KMS-11 (cell line): ENCODE data around the gene ZNF384.

ENCODE experiments used
- H2AFZ ChIP-seq: fragments of 200-600 bp; sonication (generic); 2 replicates; pipeline ENCODE4 v1.6.1; 2016; ENCODE audit warnings: antibody characterized with exemption, mixed run types, low read depth
- H3K27ac ChIP-seq: fragments of 200-600 bp; sonication (generic); 2 replicates; pipeline ENCODE4 v1.6.1; 2016; ENCODE audit warnings: mild to moderate bottlenecking, mixed run types
- H3K27me3 ChIP-seq: fragments of 200-600 bp; sonication (generic); 2 replicates; pipeline ENCODE4 v1.6.1; 2017; ENCODE audit warnings: mild to moderate bottlenecking, low read depth, mixed run types, moderate library complexity; ENCODE audit not compliant: insufficient read depth
- H3K36me3 ChIP-seq: fragments of 200-600 bp; sonication (generic); 2 replicates; pipeline ENCODE4 v1.6.1; 2017; ENCODE audit warnings: mild to moderate bottlenecking, mixed run types; ENCODE audit not compliant: insufficient read depth
- H3K4me1 ChIP-seq: fragments of 200-600 bp; sonication (generic); 2 replicates; pipeline ENCODE4 v1.6.1; 2016; ENCODE audit warnings: mild to moderate bottlenecking, low read depth, mixed run types; ENCODE audit not compliant: poor library complexity, severe bottlenecking
- H3K4me2 ChIP-seq: fragments of 200-600 bp; sonication (generic); 2 replicates; pipeline ENCODE4 v1.7.0; 2016; ENCODE audit warnings: mild to moderate bottlenecking, mixed run types
- H3K4me3 ChIP-seq: fragments of 200-600 bp; sonication (generic); IDR thresholded peaks from 2 replicates; pipeline ENCODE4 v1.6.1; 2017; ENCODE audit warnings: low read depth, low read length, mixed read lengths; ENCODE audit not compliant: insufficient read depth
- H3K79me2 ChIP-seq: fragments of 200-600 bp; sonication (generic); 2 replicates; pipeline ENCODE4 v1.6.1; 2016; ENCODE audit warnings: low read depth, mixed run types; ENCODE audit not compliant: insufficient read depth
- H3K9ac ChIP-seq: fragments of 200-600 bp; sonication (generic); 2 replicates; pipeline ENCODE4 v1.6.1; 2016; ENCODE audit warnings: mild to moderate bottlenecking, mixed run types
- H4K20me1 ChIP-seq: fragments of 200-600 bp; sonication (generic); 2 replicates; pipeline ENCODE4 v1.6.1; 2016; ENCODE audit warnings: mild to moderate bottlenecking, mixed run types; ENCODE audit not compliant: insufficient read depth
- TF ChIP-seq, protein P1 (sequence below): fragments of 200-600 bp; sonication (generic); conservative IDR thresholded peaks from 2 replicates; pipeline ENCODE4 v1.6.1; 2017; ENCODE audit warnings: low read depth, mild to moderate bottlenecking, antibody characterized with exemption, low read length, moderate library complexity, mixed read lengths

The ZNF384 gene

GRCh38 chr12:6647083-6647604 lies 42.0 kb downstream of the ZNF384 start, which contains the start of gene ACRBP:
Gene ACRBP, minus strand, starts transcription at chr12:6647432. Its CDS starts 66 bp downstream, at chr12:6647366.
- H3K27ac ChIP-seq, result no peak within 1 kb of the TSS
- H3K4me2 ChIP-seq, result no peak within 1 kb of the TSS

GRCh38 chr12:6646276-6647082 lies 42.7 kb downstream of the ZNF384 start:
- Histone ChIP-seq H3K4me1 (no peaks in the 10 kb centered on the region), H2AFZ (no peak overlapping the region), H3K9ac (no peak overlapping the region)

More at GRCh38 chr12:6647083-6647604, 42.0 kb downstream of the ZNF384 start, which contains the start of gene ACRBP:
- H2AFZ ChIP-seq, result no peak within 1 kb of the TSS
- no peaks in the 10 kb centered on the region for H3K36me3 ChIP-seq
- H3K4me3 ChIP-seq, result no peak within 1 kb of the TSS
- no peaks in the 10 kb centered on the region for H3K79me2 ChIP-seq
- TF ChIP-seq, protein P1, sequence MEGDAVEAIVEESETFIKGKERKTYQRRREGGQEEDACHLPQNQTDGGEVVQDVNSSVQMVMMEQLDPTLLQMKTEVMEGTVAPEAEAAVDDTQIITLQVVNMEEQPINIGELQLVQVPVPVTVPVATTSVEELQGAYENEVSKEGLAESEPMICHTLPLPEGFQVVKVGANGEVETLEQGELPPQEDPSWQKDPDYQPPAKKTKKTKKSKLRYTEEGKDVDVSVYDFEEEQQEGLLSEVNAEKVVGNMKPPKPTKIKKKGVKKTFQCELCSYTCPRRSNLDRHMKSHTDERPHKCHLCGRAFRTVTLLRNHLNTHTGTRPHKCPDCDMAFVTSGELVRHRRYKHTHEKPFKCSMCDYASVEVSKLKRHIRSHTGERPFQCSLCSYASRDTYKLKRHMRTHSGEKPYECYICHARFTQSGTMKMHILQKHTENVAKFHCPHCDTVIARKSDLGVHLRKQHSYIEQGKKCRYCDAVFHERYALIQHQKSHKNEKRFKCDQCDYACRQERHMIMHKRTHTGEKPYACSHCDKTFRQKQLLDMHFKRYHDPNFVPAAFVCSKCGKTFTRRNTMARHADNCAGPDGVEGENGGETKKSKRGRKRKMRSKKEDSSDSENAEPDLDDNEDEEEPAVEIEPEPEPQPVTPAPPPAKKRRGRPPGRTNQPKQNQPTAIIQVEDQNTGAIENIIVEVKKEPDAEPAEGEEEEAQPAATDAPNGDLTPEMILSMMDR, result no peak
- no peaks in the 10 kb centered on the region for H4K20me1 ChIP-seq
- H3K9ac ChIP-seq, result no peak within 1 kb of the TSS
- H3K27me3 ChIP-seq, result peaks cover 5% of the 10 kb centered on the region; the same call in 1 of the 2 replicates
- H3K4me1 ChIP-seq, result no peaks in the 10 kb centered on the region

GRCh38 chr12:6644903-6645302 lies 44.3 kb downstream of the ZNF384 start:
- Histone ChIP-seq H3K79me2 (no peaks in the 10 kb centered on the region), H3K36me3 (no peaks in the 10 kb centered on the region), H4K20me1 (no peaks in the 10 kb centered on the region), H3K4me2 (no peak overlapping the region), H3K4me1 (no peaks in the 10 kb centered on the region), H3K27me3 (peaks cover 12% of the 10 kb centered on the region; the same call in 1 of the 2 replicates), H3K4me3 (no peak overlapping the region), H3K27ac (no peak overlapping the region), H3K9ac (no peak overlapping the region), H2AFZ (no peak overlapping the region)
- TF ChIP-seq, protein P1, result no peak

More at GRCh38 chr12:6646276-6647082, 42.7 kb downstream of the ZNF384 start:
- Histone ChIP-seq H3K27ac (no peak overlapping the region), H4K20me1 (no peaks in the 10 kb centered on the region), H3K36me3 (no peaks in the 10 kb centered on the region), H3K4me2 (no peak overlapping the region), H3K79me2 (no peaks in the 10 kb centered on the region), H3K4me3 (no peak overlapping the region), H3K27me3 (peaks cover 5% of the 10 kb centered on the region; the same call in 1 of the 2 replicates)
- TF ChIP-seq, protein P1, result no peak

DNA sequence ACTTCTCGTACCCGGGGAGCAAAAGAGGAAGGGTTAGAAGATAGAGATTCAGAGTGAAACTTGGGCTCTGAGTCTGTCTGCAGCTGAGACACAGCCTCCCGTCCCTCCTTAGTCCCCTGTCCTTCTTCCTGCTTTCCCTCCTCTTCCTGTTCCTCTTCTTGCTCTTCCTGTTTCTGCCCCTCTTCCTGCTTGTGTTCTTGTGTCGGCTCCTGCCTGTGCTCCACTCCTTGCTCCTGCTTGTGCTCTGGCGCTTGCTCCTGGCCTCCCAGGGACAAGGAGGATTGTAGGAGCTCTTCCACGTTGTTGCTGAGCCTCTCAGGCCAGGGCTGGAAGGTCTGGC lies 44.9 kb downstream of the ZNF384 start:
- no peaks in the 10 kb centered on the region for H3K4me1 ChIP-seq
- no peak overlapping the region for H3K9ac ChIP-seq
- H4K20me1 ChIP-seq, result no peaks in the 10 kb centered on the region
- no peak overlapping the region for H2AFZ ChIP-seq
- H3K4me3 ChIP-seq, result no peak overlapping the region
- TF ChIP-seq, protein P1, result no peak
- no peaks in the 10 kb centered on the region for H3K36me3 ChIP-seq
- H3K79me2 ChIP-seq, result no peaks in the 10 kb centered on the region
- H3K4me2 ChIP-seq, result no peak overlapping the region
- H3K27me3 ChIP-seq, result peaks cover 12% of the 10 kb centered on the region; the same call in 1 of the 2 replicates
- H3K27ac ChIP-seq, result no peak overlapping the region
